NCI-H2081 (cell line): Measurements from ENCODE around the gene BRIP1.
"Not testable (repeated sequence)": the region's sequence is repeated elsewhere in the genome, so short reads cannot be mapped to it uniquely, and the experiment has no call there.

Source experiments
- DNase-seq, 2 experiments: peaks; one replicate each; lab custom pipeline; 2025; lab: John Stamatoyannopoulos, UW

Gene BRIP1

DNA sequence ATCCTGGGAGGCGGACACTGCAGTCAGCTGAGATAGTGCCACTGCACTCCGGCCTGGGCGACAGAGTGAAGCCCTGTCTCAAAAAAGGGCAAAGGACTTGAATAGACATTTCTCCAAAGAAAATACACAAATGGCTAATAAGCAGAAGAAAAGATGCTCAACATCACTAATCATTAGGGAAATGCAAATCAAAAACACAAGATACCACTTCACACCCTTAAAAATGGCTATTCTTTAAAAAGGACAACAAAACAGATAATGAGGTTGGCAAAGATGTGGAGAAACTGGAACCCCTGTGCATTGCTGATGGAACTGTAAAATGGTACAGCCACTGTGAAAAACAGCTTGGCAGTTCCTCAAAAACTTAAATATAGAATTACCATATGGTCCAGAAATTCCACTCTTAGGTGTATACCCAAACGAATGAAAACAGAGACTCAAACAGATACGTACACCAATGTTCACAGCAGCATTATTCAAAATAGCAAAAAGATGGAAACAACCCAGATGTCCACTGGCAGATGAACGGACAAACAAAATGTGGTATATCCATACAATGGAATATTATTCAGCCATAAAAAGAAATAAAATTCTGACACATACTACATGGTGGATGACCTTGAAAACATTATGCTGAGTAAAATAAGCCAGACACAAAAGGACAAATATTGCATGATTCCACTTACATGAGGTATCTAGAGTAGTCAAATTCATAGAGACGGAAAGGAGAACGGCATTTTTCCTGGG lies 35.5 kb downstream of the BRIP1 start:
- no peak for DNase-seq

DNA sequence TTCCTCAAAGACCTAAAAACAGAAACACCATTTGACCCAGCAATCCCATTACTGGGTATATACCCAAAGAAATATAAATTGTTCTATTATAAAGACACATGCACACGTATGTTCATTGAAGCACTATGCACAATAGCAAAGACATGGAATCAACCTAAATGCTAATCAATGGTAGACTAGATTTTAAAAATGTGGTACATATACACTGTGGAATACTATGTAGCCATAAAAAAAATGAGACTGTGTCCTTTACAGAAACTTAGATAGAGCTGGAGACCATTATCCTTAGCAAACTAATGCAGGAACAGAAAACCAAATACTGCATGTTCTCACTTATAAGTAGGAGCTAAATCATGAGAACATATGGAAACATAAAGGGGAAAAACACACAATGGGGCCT lies 36.5 kb downstream of the BRIP1 start:
- DNase-seq = not testable (repeated sequence)

DNA sequence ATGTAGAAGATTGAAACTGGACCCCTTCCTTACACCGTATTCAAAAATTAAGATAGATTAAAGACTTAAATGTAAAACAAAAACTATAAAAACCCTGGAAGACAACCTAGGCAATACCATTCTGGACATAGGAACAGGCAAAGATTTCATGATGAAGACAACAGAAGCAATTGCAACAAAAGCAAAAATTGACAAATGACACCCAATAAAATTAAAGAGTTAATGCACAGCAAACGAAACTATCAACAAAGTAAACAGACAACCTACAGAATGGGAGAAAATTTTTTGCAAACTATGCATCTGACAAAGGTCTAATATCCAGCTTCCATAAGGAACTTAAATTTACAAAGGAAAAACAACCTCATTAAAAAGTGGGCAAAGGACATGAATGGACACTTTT lies 37.1 kb downstream of the BRIP1 start:
- not testable (repeated sequence) for DNase-seq

DNA sequence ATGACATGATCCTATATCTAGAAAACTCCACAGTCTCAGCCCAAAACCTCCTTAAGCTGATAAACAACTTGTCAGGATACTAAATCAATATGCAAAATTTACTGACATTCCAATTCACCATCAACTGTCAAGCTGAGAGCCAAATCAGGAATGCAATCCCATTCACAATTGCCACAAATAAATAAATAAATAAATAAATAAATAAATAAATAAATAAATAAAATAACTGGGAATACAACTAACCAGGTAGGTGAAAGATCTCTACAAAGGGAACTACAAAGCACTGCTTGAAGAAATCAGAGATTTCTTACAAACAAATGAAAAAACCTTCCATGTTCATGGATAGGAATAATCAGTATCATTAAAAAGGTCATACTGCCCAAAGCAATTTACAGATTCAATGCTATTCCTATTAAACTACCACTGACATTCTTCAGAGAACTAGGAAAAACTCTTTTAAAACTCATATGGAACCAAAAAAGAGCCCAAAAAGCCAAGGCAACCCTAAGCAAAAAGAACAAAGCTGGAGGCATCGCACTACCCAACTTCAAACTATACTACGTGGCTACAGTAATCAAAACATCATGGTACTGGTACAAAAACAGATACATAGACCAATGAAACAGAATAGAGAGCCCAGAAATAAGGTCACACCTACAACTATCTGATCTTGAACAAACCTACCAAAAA lies 37.7 kb downstream of the BRIP1 start:
- DNase-seq = no peak

DNA sequence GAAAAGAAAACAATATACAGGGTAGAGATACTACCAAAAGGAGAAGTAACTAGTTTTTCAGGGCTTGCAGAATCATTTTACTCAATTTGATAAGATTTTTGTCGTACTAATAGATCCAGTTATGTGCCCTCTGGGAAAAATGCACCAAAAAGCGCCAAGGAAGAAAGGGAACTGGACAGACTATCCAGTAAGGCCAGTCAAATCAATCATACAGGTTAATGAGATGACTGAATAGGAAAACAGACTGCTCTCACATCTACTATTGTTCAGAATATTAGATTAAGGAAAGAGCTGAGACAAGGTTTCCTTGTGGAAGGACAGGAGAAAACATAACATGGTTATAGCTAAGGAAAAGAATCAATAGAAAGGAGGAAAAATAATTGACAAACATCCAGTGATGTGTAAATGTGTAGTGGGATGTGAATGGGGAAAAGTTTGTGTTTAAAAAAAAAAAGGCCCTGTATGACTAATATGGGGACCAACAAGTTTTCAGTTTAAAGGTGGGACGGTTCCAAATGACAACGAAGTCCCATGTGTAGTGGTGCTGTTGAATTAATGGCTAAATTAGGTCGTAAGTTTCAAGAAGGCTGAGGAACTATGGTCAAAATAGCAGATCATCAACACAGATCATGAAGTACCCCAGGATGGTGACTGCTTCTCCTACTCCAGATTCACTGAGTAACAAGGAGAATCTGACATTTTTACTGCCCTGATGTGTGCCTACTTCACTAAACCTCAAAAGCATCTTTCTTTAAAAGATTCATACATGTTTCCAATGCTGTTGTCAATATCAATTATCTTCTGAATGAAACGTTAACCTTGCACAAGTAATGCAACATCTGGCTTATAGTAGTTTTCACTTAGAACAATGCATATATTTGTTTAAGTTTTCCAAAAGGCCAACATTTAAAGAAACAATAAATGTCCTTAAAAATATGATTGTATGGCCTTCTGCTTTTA lies 40.7 kb downstream of the BRIP1 start:
- DNase-seq = no peak

DNA sequence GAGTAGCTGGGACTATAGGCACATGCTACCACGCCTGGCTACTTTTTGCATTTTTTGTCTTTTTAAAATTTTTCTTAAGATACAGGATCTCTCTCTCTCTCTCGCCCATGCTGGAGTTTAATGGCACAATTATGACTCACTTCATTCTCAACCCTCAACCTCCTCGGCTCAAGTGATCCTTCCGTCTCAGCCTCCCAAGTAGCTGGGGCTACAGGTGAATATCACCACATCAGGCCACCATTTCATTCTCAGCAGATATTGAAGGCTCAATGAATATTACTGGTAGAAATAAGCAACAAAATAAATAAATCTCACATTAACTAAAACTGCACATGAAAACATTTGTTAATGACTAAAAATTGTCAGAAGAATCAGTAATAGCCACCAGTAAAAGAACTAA lies 41.7 kb downstream of the BRIP1 start:
- DNase-seq = no peak

DNA sequence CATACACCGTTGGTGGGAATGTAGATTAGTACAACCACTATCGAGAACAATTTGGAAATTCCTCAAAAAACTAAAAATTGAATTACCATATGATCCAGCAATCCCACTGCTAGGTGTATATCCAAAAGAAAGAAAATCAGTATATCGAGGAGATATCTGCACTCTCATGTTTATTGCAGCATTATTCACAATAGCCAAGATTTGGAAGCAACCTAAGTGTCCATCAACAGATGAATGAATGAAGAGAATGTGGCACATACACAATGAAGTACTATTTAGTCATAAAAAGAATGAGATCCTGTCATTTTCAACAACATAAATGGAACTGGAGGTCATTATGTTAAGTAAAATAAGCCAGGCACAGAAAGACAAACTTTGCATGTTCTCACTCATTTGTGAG lies 44.1 kb downstream of the BRIP1 start:
- DNase-seq = not testable (repeated sequence)

DNA sequence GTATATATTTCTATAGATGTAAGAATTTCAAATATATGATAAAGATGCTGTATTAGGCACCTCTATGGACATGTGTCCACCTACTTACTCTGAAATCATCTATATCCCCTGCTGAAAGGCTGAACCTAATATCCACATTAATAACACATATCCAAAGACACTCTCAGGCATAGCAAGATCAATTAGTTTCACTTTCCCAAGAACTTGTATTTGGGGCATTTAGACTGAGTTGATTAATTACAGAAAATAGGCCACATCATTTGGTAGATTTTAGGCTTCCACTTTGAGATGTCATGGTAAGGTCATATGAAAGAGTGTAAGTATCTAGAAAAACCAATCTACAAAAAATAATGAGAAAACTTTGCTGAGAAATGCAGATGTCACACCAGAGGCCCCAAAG lies 45.1 kb downstream of the BRIP1 start:
- no peak for DNase-seq

DNA sequence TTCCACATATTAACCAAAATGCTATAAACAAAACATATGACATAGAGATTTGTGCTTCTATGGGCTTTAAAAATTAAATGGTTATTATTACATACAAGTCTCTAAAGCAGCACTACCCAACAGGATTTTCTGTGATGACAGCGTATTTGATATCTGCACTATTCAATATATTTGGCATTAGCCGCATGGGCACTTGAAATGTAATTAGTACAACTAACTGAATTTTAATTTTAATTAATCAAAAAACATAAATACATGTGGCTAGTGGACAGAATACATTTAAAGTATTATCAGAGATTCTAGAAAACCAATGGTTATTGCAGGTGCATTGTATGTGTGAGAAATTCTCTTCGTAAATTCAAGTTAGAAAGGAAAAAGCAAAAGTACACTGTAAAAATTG lies 45.9 kb downstream of the BRIP1 start:
- no peak for DNase-seq

DNA sequence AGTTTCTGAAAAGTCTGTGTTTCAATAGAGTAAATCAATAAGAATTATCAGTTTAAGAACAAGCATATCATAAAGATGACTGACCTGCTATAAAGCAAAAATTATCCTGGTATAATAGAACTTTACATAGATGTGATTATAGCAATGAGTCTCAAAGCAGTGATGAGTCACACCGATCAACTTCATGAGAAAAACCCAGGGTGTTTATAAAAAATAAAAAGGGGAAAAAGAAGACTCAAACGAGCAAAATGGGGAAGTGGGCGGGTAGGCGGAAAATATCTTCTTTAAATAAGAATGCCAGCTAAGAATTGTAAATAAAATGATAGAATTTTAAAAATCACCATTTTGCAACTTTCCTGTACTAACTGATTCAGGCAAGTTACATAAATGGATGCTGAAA lies 46.8 kb downstream of the BRIP1 start:
- no peak for DNase-seq

DNA sequence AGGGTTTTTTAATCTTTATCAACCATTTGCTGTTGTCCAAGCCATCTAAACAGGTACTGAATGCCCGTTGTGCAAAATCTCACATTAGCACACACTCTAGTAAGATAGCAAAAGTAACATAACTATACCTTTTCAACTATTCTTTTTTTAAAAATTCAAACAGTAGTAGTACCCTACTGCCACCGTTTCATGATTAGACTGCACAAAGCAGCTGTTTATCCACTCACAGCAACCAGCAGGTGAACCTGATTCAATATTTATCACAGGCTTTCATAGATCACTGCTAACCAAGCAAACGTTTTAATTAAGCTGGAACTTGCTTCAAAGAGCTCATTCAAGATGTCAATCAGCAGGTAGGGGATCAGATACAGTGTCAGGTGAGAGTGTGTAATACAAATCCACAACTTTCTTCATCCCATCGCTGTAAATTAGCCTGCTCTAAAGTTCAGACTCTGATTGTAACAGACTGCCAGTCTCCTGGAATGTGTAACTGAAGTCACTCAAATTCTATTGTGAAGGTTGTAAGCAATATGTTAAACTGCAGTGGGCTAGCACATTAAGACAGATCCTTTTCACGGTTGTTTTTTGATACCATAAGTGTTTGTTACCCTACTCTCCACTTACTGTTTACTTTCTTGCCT lies 47.3 kb downstream of the BRIP1 start:
- DNase-seq = peak; percentile 27 to 77

DNA sequence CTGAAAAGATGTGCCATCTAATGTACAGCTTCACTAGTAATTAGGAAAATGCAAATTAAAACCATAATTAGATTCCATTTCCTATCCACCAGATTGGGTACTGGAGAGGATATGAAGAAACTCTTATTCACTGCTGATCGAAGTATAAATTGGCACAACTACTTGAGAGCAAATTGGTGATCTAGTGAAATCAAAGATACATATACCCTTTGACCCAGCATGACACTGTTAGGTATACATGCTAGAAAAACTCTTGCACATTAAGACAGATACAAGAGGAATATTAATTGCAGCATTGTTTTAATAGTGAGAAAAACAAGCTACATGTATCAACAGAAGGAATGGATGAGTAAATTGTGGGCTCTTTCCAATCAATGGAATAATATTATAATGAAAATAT lies 48.8 kb downstream of the BRIP1 start:
- no peak for DNase-seq

DNA sequence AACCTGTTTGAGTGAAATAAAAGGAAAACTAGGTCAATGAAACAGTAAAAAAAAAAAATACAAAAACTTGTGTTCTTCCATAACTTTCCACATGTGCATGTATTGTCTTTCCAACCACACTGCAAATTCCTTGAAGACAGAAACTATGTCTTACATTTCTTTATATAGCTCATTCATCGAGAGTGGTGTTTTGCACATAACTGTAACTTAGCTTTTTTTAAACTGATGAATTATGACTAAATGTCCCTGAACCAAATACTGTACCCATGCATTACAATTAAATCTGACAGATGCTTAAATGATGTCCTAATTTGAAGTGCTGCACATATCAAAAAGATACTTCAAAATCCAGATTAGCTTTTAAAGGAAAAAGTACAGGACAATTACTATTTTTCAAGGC lies 50.1 kb downstream of the BRIP1 start:
- DNase-seq = no peak

DNA sequence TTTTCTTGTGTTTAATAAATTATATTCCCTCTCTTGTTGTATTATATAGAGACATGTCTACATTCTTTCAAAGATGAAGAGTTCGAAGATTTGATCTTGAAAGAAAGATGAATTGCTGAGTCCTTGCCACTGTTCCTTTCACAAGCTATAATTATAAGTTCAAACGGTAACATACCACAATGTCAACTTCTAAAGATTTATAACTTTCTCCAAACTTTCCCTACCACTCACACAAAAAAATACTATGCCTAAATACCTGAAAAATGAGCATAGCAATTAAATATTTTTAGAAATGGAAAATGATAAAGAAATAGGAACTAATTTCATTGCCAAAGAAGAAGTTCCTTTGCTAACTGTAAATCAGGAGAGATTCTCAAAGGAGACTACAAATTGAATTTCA lies 50.6 kb downstream of the BRIP1 start:
- no peak for DNase-seq

DNA sequence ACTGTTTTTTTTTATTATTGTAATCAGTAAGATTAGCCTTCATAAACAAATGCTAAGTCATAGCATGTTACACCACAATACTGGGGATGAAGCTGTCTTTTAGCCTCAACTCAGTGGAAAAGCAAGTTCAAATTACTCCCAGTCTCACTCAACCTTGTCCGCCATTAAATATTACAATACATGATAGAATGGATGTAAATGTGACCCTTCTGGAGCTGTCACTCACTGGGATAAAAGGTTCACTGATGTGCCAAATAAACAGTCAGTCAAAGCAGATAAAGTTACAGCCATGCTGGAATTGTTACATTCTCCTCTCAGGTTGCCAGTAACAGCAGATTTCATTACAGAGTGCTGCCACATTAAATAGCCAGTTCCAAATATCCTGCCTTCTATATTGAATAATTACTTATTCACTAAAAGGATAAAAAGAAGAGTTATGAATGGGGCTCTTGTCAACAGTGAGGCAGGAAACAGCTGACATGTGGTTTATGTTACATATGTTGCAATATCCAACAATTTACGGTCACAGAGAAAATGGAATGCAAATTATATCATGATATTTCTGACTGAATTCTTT lies 53.4 kb downstream of the BRIP1 start:
- peak; percentile 69 to 90 for DNase-seq

DNA sequence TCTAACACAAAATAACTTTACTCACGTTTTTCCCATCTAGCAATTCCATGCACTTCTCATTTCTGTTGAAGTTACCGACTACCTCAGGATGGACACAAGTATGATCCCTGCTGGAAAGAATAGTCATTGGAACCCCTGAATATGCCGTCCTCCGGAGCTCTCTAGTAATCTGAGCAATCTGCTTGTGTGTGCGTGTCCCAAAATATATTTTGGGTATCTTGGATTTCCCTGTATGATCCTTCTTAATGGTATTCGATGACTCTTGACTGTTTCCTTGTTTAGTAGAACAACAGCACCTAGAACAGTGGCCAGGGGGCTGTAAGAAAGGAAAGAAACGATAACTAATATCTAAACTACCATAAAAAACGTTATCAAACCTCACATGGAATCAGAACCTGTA lies 54.9 kb downstream of the BRIP1 start:
- DNase-seq = no peak

DNA sequence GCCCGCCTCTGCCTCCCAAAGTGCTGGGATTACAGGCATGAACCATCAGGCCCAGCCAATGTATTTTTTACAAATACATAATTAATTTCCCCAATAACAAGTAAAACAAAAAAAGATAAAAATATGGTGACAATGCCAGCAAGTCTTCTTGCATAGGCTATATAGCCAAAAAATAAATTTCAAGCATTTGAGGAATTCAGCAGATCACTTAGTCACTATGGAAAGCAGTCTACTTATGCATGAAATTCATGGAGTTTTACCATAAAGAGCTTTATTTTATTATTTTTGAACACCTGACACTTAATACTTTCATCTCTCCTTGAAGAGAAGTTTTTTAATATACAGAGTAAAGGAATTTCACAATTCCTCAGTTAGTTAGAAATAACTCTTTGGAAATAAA lies 56.4 kb downstream of the BRIP1 start:
- DNase-seq = no peak

DNA sequence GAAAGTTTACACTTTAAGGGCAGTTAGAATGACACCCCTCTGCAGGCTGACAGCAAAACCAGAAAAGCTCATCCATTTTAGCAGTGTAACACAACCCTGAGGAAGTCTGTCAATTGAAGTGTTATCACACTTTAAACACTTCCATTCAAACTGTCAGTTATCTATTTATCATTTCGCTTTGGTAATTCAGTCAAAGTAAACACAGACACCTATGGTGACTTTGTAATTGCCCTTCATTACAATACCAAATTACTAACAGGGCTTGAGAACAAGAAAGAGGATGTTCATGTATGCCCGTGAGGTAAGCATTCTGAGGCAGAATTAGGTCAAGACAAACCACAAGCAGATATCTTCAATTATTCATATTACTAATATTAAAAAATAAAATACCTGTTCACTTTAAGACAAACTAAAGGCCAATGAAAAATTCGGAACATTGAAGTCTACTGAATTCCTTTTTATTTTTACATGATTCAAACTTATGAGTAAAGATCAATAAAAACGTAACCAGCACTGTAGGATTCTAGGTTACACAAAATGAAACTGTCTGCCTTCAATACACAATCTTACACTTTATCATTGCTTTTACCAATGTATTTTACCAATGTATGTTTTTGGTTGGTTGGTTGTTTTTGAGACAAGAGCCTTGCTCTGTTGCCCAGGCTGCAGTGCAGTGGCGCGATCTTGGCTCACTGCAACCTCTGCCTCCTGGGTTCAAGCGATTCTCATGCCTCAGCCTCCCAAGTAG lies 57.1 kb downstream of the BRIP1 start:
- peak; percentile 60 to 89 for DNase-seq

DNA sequence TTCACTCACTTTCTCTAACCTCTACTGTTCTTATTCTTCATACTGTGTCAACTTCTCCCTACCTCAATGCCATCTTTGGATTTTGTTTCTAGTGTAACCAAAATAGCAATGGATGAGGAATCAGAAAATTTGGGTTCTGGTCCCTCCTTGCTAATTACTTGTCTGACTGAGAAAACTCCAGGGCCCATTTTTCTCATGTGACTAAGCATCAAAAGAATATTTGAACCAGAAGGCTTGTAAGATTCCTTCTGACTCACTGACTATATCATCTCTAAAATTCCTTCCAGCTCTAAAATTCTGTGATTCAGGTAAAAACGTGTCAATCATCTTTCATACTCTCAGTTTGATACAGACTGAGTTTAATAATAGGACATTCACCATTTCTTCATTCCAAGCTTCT lies 57.9 kb downstream of the BRIP1 start:
- no peak for DNase-seq

DNA sequence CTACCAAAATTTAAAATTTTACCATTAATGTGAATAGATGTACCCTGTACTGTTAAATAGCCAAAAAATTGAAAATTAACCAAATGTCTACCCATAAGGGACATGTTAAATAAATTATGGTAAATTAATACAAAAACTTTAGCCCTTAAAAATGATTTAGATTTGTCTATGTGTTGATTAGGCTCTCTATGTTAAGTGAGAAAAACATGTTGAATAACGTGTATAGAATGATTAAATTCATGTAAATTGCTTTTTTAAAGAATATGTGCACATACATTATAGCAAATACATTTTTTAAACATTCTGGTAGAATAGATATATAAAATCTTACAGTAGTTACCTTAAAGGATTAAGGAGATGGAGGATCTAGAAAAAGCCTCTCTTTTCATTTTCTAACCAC lies 59.5 kb downstream of the BRIP1 start:
- no peak for DNase-seq

DNA sequence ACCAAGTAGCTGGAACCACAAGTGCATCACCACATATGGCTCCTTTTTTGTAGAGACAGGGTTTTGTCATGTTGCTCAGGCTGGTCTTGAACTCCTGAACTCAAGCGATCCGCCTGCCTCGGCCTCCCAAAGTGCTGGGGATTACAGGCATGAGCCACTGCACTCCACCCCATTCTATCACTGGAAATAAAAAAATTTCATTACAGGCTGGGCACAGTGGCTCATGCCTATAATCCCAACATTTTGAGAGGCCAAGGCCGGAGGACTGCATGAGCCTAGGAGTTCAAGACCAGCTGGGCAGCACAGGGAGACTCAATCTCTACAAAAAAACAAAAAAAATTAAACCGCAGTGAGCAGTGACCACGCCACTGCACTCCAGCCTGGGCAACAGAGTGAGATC lies 60.1 kb downstream of the BRIP1 start:
- DNase-seq = no peak
